GM23248 (cell line): ENCODE data around the gene FADD. TPM values are rescaled to one million over a fixed set of nuclear protein-coding genes. Genes with fewer than 3 reads are reported as not detected.
A peak's percentile ranks its signal among the peaks of the same experiment; 100 is the strongest.

Source experiments
- DNase-seq: peaks from one replicate; pipeline ENCODE4 v3.0.0-alpha.2; 2015
- H2AFZ ChIP-seq: fragments of 200-600 bp; sonication (generic); 2 replicates; pipeline ENCODE4 v1.6.1; 2016; ENCODE audit warnings: antibody characterized with exemption
- H3F3A ChIP-seq: fragments of 200-600 bp; sonication (generic); 2 replicates; pipeline ENCODE4 v1.6.1; 2016; ENCODE audit warnings: mild to moderate bottlenecking, antibody characterized with exemption, mixed run types; ENCODE audit not compliant: insufficient read depth
- H3K27ac ChIP-seq: fragments of 200-600 bp; sonication (generic); 2 replicates; pipeline ENCODE4 v1.5.1; 2016; ENCODE audit warnings: mild to moderate bottlenecking
- H3K27me3 ChIP-seq: fragments of 200-600 bp; sonication (generic); replicated peaks from 2 replicates; pipeline ENCODE4 v1.6.1; 2016; ENCODE audit warnings: mild to moderate bottlenecking; ENCODE audit not compliant: insufficient read depth
- H3K36me3 ChIP-seq: fragments of 200-600 bp; sonication (generic); 2 replicates; pipeline ENCODE4 v1.6.1; 2016; ENCODE audit warnings: low read depth, mild to moderate bottlenecking
- H3K4me1 ChIP-seq: fragments of 200-600 bp; sonication (generic); 2 replicates; pipeline ENCODE4 v1.6.1; 2016; ENCODE audit warnings: mild to moderate bottlenecking; ENCODE audit not compliant: insufficient read depth
- H3K4me2 ChIP-seq: fragments of 200-600 bp; sonication (generic); one replicate; pipeline ENCODE4 v1.6.1; 2016; ENCODE audit warnings: mild to moderate bottlenecking; ENCODE audit not compliant: unreplicated experiment
- H3K4me3 ChIP-seq: fragments of 200-600 bp; sonication (generic); 2 replicates; pipeline ENCODE4 v1.5.1; 2016; ENCODE audit warnings: mild to moderate bottlenecking
- H3K79me2 ChIP-seq: fragments of 200-600 bp; sonication (generic); 2 replicates; pipeline ENCODE4 v1.6.1; 2016; ENCODE audit warnings: mild to moderate bottlenecking; ENCODE audit not compliant: insufficient read depth
- H3K9ac ChIP-seq: fragments of 200-600 bp; sonication (generic); 2 replicates; pipeline ENCODE4 v1.6.1; 2016; ENCODE audit warnings: mild to moderate bottlenecking
- H3K9me2 ChIP-seq: fragments of 200-600 bp; sonication (generic); 2 replicates; pipeline ENCODE4 v1.6.1; 2016; ENCODE audit warnings: mixed run types, mild to moderate bottlenecking, moderate library complexity; ENCODE audit not compliant: insufficient read depth
- H3K9me3 ChIP-seq: fragments of 200-600 bp; sonication (generic); one replicate; pipeline ENCODE4 v1.6.1; 2017; ENCODE audit warnings: low read depth
- H4K20me1 ChIP-seq: fragments of 200-600 bp; sonication (generic); 2 replicates; pipeline ENCODE4 v1.6.0; 2016; ENCODE audit not compliant: insufficient read depth
- EZH2 ChIP-seq: fragments of 200-600 bp; sonication (generic); IDR thresholded peaks from 2 replicates; pipeline ENCODE4 v1.6.1; 2018; ENCODE audit warnings: antibody characterized with exemption, mild to moderate bottlenecking; ENCODE audit not compliant: insufficient read depth, poor library complexity, severe bottlenecking
- EZH2phosphoT487 ChIP-seq: fragments of 200-600 bp; sonication (generic); IDR thresholded peaks from 2 replicates; pipeline ENCODE4 v1.6.1; 2018; ENCODE audit warnings: antibody characterized with exemption, moderate library complexity, mild to moderate bottlenecking, low read depth; ENCODE audit not compliant: insufficient read depth
- WGBS, 2 experiments: methylation state at CpG; one replicate each; pipeline ENCODE4 v1.1.6; 2015 to 2017; ENCODE audit warnings: low lambda C conversion rate in 2 of 2, low coverage in 1 of 2; ENCODE audit errors: missing lambda C conversion rate in 2 of 2; 5-methylcytosine and 5-hydroxymethylcytosine counted together
- in situ Hi-C: fragments of 300-500 bp; cut with MboI; formaldehyde crosslinking; loops from 2 replicates; pipeline ENCODE4 v1.15.0; 2020
- polyA plus RNA-seq: library from polyadenylated mRNA; unstranded; fragments of >200 nt; fragmentation: Nextera tagmentation; extraction: Ambion mirVana; gene quantifications from 2 replicates; pipeline ENCODE4 v1.2.1, GENCODE V29; 2016
- total RNA-seq: library from RNA; depleted of rRNA; stranded (reverse); fragments of >200 nt; shearing (Covaris generic); gene quantifications from 2 replicates; pipeline ENCODE4 v1.2.3, GENCODE V29; 2014; rRNA removed

FADD gene
- total RNA-seq (32.0 and 42.7 TPM in 2 replicates), polyA plus RNA-seq (37.8 and 38.3 TPM in 2 replicates)

- Histone ChIP-seq H3K4me1 (peaks cover 17% of the 10 kb centered on the region; the same call in 1 of the 2 replicates), H3K4me2 (peak within 1 kb of the TSS; percentile 90), H3K9me3 (no peaks in the 10 kb centered on the region), H3K79me2 (peaks cover 41% of the 10 kb centered on the region), H4K20me1 (no peaks in the 10 kb centered on the region), H3F3A (peaks cover 17% of the 10 kb centered on the region), H3K27ac (peak within 1 kb of the TSS; percentile 94), H3K9me2 (no peaks in the 10 kb centered on the region), H2AFZ (peak within 1 kb of the TSS; percentile 98), H3K4me3 (peak within 1 kb of the TSS; percentile 87), H3K9ac (peak within 1 kb of the TSS; percentile 95), H3K27me3 (no peaks in the 10 kb centered on the region), H3K36me3 (peaks cover 7% of the 10 kb centered on the region; the same call in 1 of the 2 replicates)
- 1% methylated on average over 59 to 80 of the region's 91 CpGs for WGBS, 2 experiments
- TF ChIP-seq EZH2 (no peak), EZH2phosphoT487 (no peak)
- in situ Hi-C loops = no loop called here
- DNase-seq = peak; percentile 99
Observed at GRCh38 chr11:70202920-70203750, at the start of gene FADD. Gene FADD (plus strand): TSS chr11:70203296. CDS start chr11:70203460, 164 bp downstream.

- DNase-seq = no peak
- Histone ChIP-seq H3K9ac (no peak overlapping the region), H3K4me3 (no peak overlapping the region), H3K9me3 (no peaks in the 10 kb centered on the region), H3F3A (0 out of 2 replicates have a peak, but pooled peaks cover 4% of the 10 kb centered on the region), H4K20me1 (no peaks in the 10 kb centered on the region), H3K27ac (no peak overlapping the region), H3K79me2 (no peaks in the 10 kb centered on the region), H3K27me3 (peaks cover 11% of the 10 kb centered on the region; the same call in 1 of the 2 replicates), H3K4me2 (no peak overlapping the region), H2AFZ (no peak overlapping the region), H3K9me2 (no peaks in the 10 kb centered on the region), H3K4me1 (peaks cover 10% of the 10 kb centered on the region), H3K36me3 (no peaks in the 10 kb centered on the region)
- 49 to 52% methylated on average over 14 of the region's 14 CpGs for WGBS, 2 experiments
- in situ Hi-C loops = no loop called here
- TF ChIP-seq EZH2 = no peak
- no peak for TF ChIP-seq EZH2phosphoT487
Observed at GRCh38 chr11:70155386-70155785, 47.7 kb upstream of the FADD start.

GRCh38 chr11:70156291-70157037 is 46.6 kb upstream of the FADD start:
- Histone ChIP-seq H3K4me3 (no peak overlapping the region), H4K20me1 (no peaks in the 10 kb centered on the region), H3F3A (0 out of 2 replicates have a peak, but pooled peaks cover 4% of the 10 kb centered on the region), H3K27me3 (peaks cover under 1% of the 10 kb centered on the region; the same call in 1 of the 2 replicates), H3K9me3 (no peaks in the 10 kb centered on the region), H3K4me1 (peaks cover 10% of the 10 kb centered on the region), H3K9me2 (no peaks in the 10 kb centered on the region), H3K27ac (no peak overlapping the region), H3K36me3 (no peaks in the 10 kb centered on the region), H3K9ac (no peak overlapping the region), H2AFZ (no peak overlapping the region), H3K79me2 (no peaks in the 10 kb centered on the region), H3K4me2 (no peak overlapping the region)
- TF ChIP-seq EZH2phosphoT487 = no peak
- no peak for TF ChIP-seq EZH2
- 63 to 66% methylated on average over 18 of the region's 18 CpGs for whole genome bisulfite sequencing, 2 experiments
- in situ Hi-C loops = no loop called here
- DNase-seq = no peak

DNA sequence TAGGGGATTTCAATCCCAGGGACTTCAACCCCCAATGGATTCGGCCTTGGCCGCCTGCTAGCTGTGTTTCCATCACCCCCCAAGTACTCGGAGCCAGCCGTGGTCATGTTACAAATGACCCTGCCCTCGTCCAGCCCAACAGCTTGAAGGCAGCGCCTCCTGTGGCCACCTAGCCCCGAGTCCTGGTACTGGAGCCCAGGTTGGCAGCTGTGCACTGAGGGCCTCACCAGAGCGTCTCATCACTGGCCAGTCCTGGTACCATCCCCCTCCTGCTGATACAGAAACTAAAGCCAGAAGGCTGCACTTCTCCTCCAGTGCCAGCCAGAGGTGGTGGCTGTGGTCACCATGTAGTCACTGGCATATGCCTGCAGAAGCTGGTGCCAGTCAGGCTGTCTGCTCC is 44.9 kb upstream of the FADD start:
- Histone ChIP-seq H3K27me3 (peaks cover 5% of the 10 kb centered on the region), H3K4me2 (no peak overlapping the region), H3K36me3 (no peaks in the 10 kb centered on the region), H3F3A (0 out of 2 replicates have a peak, but pooled peaks cover 4% of the 10 kb centered on the region), H3K9me3 (no peaks in the 10 kb centered on the region), H3K4me3 (no peak overlapping the region), H3K79me2 (no peaks in the 10 kb centered on the region), H3K4me1 (peaks cover 10% of the 10 kb centered on the region), H3K9me2 (no peaks in the 10 kb centered on the region), H3K27ac (no peak overlapping the region), H2AFZ (no peak overlapping the region), H3K9ac (no peak overlapping the region), H4K20me1 (no peaks in the 10 kb centered on the region)
- TF ChIP-seq EZH2phosphoT487 (no peak), EZH2 (no peak)
- 15 to 19% methylated on average over 8 of the region's 8 CpGs for WGBS, 2 experiments
- in situ Hi-C loops = no loop called here
- DNase-seq = peak; percentile 71
